Activated T-helper 1 cell treated with Interleukin-2 at 50 U/mL for 16 hours (primary cell): ENCODE measurements around the gene SSPN.
"Not testable (repeated sequence)": the region's sequence is repeated elsewhere in the genome, so short reads cannot be mapped to it uniquely, and the experiment has no call there.

Source experiments
- DNase-seq: peaks from one replicate; pipeline ENCODE4 v3.0.0-alpha.2; 2020; ENCODE audit warnings: low read depth

The SSPN gene

DNA sequence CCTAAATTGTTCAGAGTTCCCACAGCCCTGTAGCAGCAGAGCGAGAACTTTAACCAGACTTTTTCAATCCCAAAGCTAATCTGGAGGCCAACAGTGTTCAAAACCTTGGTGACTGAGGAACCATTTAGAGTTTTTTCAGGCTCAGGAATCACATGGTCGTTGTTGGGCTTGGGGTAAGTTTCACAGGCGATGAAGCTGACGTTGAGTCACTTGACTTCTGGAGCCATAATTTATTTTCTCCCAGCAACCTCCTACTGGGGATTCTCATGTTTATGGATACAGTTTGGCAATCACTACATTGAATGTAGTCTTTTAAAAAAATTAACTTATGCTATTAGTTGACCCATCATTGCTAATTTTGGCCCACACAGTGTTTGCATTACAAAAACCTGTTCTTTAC, 34.5 kb downstream of the SSPN start:
- DNase-seq, result no peak

DNA sequence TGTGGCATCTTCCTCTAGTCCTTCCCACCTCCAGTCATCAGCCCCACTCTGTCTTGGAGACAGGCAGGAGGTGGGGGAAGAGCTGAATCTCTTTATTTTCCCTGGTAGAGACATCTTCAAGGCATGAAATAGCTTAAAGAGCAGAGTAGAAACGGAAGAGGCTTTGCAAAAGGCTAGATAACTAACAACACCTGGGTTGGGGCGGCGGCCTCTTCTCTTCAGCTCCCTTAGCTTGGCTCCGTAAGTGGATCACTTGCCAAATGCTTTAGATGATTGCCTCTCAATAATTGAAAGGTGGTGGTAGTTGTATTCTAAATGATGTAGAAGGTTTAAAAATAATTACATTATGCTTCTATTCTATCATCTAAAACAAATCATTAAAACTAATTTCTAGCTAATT, 36.1 kb downstream of the SSPN start:
- no peak for DNase-seq

DNA sequence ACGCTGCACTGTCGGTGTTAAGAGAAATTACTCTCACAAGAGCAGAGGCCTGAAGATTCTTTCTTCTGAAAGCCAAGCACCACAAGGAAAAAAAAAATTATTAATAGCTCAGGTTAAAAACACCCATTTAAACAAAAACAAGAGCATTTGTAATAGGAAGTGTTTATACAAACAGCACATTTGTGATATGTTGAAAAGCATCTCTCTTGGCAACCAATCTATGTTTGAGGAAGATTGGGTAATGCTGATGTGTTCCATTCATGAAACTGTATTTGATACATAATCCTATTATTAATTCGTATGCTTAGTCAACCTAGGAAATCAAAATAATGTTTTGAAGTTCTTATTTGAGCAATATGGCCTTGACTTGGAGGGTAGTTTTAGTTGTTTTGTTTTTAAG, 36.5 kb downstream of the SSPN start:
- no peak for DNase-seq

DNA sequence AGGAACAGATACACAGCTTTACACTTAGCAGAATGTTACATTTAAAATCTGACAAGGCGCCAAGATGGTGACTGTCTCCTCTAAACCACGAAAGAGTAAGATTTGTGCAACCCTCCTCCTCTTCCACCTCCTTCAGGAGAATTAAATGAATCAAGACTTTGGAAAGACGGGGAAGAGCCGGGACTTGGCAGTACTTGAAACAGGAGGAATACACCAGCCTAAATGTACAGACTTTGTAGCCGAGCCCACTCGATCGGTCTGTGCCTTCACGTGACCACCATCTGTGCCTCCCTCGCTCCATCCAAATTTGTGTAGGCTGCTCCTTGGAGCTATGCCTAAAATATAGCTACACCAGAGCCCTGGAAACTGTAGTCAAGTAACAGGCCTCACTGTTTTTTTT, 38.3 kb downstream of the SSPN start:
- DNase-seq, result no peak

DNA sequence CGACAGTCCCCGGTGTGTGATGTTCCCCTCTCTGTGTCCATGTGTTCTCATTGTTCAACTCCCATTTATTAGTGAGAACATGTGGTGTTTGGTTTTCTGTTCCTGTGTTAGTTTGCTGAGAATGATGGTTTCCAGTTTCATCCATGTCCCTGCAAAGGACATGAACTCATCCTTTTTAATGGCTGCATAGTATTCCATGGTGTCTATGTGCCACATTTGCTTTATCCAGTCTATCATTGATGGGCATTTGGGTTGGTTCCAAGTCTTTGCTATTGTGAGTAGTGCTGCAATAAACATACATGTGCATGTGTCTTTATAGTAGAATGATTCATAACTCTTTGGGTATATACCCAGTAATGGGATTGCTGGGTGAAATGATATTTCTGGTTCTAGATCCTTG, 40.1 kb downstream of the SSPN start:
- not testable (repeated sequence) for DNase-seq

DNA sequence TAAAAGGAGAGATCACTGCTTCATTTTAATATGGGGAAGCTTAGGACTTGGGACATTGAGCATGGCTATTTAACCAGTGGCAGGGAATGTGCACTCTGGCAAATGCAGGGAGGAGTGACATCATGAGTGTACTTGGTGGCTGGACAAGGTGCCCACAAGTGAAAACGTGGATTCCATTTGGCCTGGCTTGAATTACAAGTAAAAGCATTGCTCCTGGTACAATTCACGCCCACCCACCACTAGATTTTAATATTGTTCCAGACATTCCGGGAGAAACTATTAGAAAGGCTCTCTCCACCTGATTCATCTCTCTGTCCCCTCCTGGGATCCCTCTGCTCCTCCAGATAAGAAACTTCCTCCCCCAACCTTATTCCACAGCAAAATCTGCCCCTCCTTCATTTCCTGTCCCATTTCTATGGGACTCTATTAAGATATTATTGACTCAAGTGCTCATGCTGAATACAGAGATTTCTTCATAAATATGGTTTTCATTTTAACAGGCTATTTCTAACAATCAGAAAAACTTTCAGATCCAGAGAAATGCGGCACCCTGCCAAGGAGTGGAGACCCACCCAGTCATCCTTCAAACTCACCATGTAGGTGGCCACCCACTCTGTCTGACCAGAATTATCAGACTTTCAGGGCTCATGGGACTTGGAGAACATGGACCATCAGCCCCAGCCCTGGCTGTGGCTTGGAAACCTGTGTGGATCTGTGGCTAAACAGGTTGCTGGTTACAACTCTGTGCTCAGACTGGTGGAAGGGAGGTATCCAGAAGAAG, 43.2 kb downstream of the SSPN start:
- no peak for DNase-seq

DNA sequence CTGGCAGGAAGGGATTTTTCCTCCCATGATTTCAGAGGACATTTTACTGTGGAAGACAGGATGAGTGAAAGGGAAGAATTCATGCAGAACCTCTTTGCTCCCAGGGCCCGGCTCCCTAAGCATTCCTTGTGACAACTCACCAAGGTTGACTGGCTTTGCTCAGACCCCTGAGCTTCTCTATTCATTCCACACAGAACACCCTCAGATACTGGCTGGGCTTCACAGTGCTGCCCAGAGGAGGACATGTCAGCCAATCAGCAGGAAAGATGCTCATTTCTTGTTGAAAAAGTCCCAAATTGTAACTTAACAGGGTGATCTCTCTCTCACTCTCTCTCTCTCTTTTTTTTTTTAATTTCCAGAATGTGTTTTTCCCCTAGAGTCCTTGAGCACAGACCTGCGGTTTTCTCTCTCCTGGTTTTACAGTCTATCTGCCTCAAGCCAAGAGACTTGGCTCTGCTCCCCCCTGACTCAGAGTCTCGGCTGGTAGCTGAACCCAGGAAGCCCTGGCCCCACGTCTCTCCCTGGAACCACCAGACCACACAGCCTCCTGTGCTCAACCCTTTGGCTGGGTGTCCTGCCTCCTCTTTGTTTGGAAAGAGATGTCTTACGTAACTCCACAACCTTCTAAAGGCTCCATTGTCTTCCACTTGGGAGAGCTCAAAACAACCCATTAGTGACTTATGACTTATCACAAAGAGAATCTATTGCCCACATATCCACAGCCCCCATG, 43.9 kb downstream of the SSPN start:
- DNase-seq, result no peak

DNA sequence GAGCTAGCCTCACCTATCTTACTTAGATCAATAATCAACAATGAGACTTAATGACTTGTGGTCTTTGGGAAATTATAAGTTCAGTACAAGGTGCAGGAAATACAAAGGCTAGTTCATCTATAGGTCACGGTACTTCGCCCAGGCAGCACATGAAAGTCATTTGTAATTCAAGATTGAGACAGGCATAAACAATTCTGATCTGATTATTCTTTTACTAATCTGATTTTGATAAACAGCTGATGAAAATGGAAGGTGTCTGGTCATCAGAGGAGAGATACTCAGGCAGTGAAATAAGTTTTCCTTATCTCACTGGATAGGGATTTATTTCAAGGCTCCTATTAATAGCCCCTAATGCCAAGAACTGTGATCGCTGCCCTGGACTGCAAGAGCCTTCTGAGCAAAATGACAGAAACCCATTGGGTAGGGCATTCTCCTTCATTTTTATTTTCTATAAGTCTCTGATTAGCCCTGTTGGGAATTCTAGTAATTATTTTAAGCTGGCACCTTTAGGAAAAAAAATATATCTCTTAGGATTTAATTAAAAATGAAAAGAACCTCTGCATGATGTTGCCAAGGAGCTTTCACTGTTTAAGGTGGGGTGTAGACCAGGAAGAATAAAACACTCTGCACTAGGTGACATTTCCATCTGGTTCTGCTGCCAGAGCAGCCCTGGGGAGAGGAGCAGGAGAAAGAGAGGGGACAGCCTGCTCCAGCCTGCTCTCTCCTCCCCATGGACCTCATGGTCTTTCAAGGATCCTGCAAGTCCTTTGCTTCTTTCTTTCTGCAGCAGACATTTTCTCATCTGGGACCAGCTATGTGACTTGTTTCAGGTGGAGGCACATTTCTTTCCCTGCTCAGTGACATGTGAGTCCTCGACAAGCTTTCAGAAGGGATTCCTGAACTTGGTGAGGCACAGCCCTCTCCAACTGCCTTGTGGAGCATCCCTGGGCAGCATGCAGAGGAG, 44.8 kb downstream of the SSPN start:
- DNase-seq, result no peak

DNA sequence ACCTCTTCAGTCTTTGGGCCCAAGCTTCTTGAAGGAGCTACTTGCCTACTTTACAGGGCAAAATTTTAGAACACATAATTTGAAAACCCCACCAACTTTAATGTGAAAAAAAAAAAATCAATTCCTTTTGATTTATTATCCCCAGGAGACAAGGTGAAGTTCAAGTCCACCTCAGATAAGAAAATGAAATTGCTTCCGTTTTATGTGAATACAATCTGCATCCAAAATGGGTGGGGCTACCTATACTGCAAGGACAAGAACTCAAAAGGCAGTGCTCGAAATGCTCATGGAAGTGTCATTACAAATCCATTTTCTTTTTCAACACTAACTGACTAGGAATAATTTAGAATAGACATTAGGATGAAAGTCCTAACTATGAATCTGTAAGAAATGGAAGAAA, 45.7 kb downstream of the SSPN start:
- no peak for DNase-seq

DNA sequence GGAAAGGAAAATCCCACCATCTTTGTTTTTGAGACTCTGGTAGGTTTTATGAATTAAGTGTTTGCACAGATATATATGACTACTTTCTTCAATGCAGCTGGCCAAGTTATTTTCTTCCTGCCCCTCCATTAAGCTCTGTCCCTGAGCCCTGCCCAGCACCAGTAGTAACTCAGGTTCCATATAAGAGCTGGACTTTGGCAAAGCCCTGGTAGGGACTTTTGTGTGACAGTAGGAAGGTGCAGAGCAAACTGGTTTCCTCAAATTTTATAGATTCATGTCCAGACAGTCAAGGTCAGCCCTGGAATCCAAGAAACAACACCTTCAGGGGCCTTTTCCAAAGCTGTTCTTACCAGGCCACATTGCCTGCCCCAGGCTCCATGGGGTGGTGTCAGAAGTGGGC, 47.3 kb downstream of the SSPN start:
- DNase-seq, result no peak

DNA sequence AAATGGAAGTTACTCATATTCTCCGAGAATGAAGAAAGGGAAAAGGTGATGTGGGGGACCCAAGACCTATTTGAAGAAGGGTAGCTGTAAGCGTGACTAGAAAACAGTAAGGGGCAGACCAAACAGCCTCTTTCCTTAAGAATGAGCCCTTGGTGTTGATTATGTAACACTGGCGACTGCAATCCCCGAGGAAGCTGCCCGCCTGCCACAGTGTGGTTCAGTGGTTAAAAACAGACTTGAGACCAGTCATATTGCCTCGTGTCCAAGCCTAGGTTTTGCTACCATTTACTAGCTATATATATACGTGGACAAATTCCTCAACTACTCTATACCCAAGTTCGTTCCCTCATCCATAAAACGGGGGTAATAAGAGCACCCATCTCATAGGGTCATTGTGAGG, 49.1 kb downstream of the SSPN start:
- no peak for DNase-seq

DNA sequence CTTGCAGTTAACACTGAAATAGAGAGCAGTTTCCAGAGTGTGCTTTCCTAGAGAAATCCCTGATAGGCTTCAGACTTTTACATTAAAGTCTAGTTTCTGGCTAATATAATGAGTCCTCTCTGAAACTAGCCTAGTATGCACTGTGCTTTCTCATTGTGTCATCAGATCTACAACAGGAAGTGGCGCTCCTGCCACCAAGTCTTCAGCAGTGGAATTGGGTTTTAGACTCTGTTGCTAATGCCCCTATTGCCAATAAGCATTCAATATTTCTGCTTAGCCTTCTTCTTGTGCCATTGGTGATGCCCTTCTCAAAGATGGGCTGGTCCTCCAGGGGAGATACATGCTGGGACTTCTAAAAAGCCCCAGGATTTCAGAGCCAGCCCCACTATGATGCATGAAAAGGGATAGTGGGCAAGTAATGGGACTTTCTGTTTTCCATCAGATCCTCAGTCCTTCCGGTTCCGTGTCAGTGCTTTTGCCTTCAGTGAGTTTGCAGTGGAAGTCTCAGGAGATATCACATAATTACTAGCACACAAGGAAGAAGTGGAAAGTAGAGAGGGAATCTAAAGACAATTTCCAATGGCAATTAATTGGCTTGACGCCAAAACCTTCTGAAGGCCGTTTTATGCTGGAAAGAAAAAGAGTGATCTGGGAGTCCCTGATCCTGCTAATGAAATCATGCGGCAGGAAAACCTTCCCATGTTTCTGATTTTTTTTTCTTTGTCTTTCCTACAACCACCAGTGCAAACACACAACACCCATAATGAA, 50.0 kb downstream of the SSPN start:
- DNase-seq, result no peak

DNA sequence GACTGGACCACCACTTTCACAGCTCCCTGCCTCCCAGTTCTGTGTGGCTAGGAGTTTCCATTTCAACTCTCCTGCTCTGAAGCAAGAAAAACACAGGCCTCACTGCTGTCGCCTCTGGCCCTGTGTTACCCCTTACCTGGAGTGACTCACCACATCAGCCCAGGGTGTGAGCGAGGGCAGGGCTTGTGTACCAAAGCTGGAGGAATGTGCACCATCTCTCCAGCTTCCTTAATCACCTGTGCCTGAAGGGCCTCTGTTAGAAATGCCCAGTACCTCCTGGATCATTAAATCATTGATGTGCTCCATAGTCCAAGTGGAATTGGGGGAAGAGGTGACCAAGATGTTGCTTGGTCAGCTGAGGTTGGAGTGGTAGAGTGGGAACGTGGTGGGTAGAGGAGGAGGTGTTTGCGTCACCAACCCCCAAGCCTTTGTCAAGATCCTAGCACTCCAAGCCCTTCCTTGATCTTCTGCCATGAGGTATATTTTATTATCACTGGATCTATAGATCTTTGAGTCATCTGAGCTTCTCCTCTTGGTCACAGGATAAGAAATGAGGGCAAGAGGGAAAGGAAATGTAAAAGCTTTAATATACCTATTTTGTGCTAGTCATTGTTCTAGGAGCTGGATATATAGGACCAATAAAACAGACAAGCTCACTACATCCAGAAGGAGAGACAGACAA, 51.3 kb downstream of the SSPN start:
- DNase-seq, result no peak

DNA sequence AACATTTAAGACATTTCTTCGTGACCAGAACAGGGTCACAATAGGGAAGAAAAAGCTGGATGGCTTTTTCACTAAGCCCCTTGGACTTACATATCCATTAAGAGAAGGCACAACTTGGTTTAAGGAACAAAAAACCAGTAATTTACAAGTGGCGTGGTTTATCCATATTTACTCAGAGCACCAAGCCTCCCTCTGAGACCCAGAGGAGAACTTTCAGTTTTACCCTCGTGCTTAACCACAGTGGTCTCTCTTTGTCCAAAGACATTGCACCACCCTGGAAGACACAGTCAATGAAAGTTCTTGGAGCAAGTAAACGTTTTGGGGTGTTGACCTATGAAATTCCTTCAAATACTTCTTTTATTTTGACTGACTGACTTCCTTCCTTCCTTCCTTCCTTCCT, 52.5 kb downstream of the SSPN start:
- DNase-seq, result no peak

DNA sequence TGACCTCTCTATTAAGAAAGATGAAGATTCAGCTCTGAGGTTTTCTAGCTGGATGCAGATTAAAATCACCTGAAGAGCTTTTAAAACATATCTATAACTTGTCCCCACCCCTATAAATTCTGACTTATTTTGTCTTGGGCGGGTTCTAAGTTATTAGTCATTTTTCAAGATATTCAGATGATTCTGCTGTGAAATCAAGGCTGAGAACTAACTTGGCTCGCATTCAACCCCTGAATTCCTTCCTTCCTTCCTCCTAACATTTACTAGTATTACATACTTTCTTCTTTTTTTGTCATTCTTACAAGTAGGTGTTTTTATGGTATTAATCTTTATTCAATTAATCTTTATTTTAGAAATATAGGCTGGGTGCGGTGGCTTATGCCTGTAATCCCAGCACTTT, 55.4 kb downstream of the SSPN start:
- DNase-seq, result no peak

DNA sequence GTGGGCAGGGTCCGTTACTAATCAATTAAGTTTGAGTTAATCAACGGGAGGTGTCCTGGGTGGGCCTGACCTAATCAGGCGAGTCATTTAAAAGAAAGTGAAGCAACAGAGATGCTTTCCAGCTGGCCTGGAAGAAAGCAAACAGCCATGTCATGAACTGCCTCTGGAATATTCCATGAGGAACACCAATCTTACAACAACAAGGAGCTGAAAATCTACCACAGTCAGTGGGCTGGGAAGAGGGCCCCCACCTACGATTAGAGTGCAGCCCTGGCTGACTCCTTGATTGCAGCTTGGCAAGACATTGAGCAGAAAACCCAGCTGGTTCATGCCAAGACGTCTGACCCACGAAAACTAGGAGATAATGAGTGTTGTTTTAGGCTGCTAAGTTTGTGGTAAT, 56.2 kb downstream of the SSPN start:
- DNase-seq, result no peak

DNA sequence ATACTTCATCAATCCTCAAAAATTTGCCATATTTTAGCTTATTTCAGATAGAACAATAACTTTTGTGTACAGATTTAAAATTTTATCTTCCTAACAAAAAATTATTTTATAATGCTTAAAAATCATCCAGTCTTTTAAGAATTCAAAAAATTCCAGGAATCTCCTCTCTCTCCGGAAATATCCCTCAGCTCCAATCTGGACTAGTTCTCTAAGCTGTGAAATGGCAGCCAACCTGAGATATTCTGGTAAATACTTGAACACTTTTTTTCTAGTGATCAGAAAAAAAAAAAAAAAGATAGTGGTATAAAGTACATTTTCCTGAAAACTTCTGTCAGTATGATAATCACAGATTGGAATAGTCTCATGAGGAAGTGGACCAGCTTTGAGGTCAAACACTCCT, 57.6 kb downstream of the SSPN start:
- no peak for DNase-seq

DNA sequence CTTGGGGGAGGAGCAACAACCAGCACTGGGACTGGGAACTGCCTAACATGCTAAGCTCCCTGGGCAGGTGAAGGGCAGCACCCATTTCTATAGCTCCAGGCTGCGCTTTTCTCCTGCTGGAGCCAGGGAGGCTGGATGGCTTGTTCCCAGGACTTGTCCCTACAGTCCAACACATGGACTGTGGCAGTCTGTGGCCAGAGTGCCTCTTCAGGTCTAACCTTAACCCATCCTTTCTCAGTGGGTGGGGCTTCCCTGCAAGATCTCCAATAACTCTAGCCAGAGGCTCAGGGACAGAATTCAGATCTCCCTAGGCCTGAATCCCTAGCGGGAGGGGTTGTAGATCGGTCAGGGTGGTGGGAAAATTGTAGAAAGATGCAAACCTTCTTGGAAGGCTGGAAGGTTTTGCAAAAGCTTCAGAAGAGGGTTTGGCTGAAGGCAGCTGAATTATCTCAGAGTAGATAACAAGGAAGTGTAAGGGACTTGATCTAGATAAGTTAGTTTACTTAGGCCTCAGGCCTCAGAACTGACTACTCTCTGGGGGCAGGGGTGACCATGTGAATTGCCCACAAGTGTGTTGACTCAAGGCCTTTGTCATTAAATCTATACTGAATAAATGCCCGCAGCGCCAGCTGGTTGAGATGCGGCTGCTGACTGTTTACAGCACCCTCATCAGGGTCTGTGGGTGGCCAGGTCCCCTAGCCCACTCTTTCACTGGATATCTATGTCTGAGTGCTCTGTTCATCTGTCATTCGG, 60.7 kb downstream of the SSPN start:
- DNase-seq, result no peak

DNA sequence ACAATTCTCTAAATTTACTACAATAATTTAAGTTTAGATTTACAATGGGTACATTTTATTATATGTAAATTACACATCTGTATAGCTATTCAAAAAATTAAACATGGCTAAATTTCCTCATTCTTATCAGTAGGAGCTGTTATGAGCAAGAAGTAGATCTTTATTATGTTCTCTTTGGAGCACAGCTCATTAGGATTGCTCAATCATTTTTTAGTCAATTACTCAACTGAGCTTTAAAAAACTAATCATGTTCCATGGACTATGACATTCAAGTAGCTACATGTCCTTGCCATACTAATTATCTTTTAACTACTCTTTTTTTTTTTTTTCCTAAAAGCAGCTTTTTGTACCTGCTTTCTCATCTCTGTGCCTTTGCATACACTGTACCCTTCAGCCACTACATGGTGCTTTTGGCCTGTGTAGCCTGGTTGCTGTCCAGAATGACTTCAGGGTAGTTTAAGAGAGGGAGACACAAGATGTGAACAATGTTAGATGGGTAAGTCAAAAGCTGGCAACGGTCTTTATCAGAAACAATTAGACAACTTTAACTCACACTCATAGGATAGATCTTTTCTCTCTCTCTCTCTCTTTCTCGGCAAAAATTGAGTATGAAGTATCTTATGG, 69.0 kb downstream of the SSPN start:
- DNase-seq, result no peak

DNA sequence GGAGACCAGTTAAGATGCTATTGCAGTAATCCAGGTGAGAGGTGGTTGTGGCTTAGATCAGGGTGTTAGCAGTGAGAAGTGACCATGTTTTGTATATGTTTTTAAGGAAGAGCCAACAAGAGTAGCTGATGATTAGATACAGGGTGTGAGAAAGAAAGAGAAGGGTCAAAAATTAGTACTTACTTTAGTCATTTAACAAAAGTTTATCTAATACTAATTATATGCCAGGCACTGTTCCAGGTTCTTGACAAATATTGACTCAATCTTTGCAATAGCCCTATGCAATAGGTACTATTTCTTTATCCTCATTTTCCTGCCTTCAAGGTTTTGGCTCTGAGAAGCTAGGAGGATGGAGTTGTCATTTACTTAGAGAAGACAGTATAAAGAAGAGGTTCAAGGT, 70.2 kb downstream of the SSPN start:
- DNase-seq, result no peak
